Naive thymus-derived CD4-positive, alpha-beta T cell (primary cell): Measurements from ENCODE around the gene DPP6. TPM values are rescaled to one million over a fixed set of nuclear protein-coding genes. Genes with fewer than 3 reads are reported as not detected.

ENCODE experiments used
- ATAC-seq: fragments of 150-1000 bp; cut with Tn5 transposase; 2 replicates; pipeline ENCODE4 v1.10.0; 2021; ENCODE audit warnings: mild to moderate bottlenecking, moderate library complexity
- CTCF ChIA-PET: fragments of 350-600 bp; sonication (Branson Sonifier 250); formaldehyde crosslinking; loops from one replicate; lab custom pipeline; 2021; ENCODE audit warnings: antibody characterized with exemption; lab: Charles Lee
- POLR2A ChIA-PET: fragments of 350-600 bp; sonication (Branson Sonifier 250); formaldehyde crosslinking; loops from one replicate; lab custom pipeline; 2021; ENCODE audit warnings: antibody characterized with exemption, inconsistent platforms; lab: Charles Lee
- DNase-seq, 9 donors: peaks; one replicate each; pipeline versions ENCODE4 v3.0.0 to v3.0.0-alpha.2; 2020 to 2022; ENCODE audit warnings: mixed read lengths in 1 of 9
- H3K27ac ChIP-seq: one replicate; pipeline ENCODE4 v1.7.0; 2013; ENCODE audit warnings: mild to moderate bottlenecking, low read depth, low read length, moderate library complexity
- H3K27me3 ChIP-seq, 2 donors: one replicate each; pipeline ENCODE4 v1.7.0; 2013; ENCODE audit warnings: low read length in 2 of 2, mild to moderate bottlenecking in 2 of 2, moderate library complexity in 2 of 2; ENCODE audit not compliant: control insufficient read depth in 2 of 2, insufficient read depth in 2 of 2
- H3K36me3 ChIP-seq, 3 experiments: 1 replicate in 2 of 3; 2 replicates in 1 of 3; pipeline ENCODE4 v1.7.0; 2013; ENCODE audit warnings: low read length in 3 of 3, mild to moderate bottlenecking in 3 of 3, moderate library complexity in 1 of 3; ENCODE audit not compliant: insufficient read depth in 3 of 3, control insufficient read depth in 2 of 3
- H3K4me1 ChIP-seq, 2 donors: one replicate each; pipeline ENCODE4 v1.7.0; 2013; ENCODE audit warnings: low read length in 2 of 2, mild to moderate bottlenecking in 2 of 2, moderate library complexity in 1 of 2; ENCODE audit not compliant: control insufficient read depth in 2 of 2, insufficient read depth in 2 of 2
- H3K4me3 ChIP-seq: 2 replicates; pipeline ENCODE4 v1.7.0; 2013; ENCODE audit warnings: mild to moderate bottlenecking, low read length
- H3K9me3 ChIP-seq, 3 experiments: 1 replicate in 2 of 3; 2 replicates in 1 of 3; pipeline ENCODE4 v1.7.0; 2013; ENCODE audit warnings: low read length in 3 of 3; ENCODE audit not compliant: control insufficient read depth in 2 of 3
- H3K27ac Mint-ChIP-seq, 9 donors: one replicate each; pipeline ENCODE4 v1.8.0; 2020 to 2022; ENCODE audit warnings: mixed read lengths in 9 of 9, mild to moderate bottlenecking in 8 of 9, moderate library complexity in 5 of 9, inconsistent platforms in 2 of 9
- H3K27me3 Mint-ChIP-seq, 5 donors: one replicate each; pipeline ENCODE4 v1.8.0; 2021 to 2022; ENCODE audit warnings: mixed read lengths in 5 of 5, mild to moderate bottlenecking in 1 of 5
- H3K36me3 Mint-ChIP-seq, 5 donors: one replicate each; pipeline ENCODE4 v1.8.0; 2020 to 2022; ENCODE audit warnings: mixed read lengths in 5 of 5, mild to moderate bottlenecking in 3 of 5, inconsistent platforms in 1 of 5
- H3K4me1 Mint-ChIP-seq, 7 donors: one replicate each; pipeline ENCODE4 v1.8.0; 2020 to 2022; ENCODE audit warnings: mixed read lengths in 7 of 7, mild to moderate bottlenecking in 3 of 7, inconsistent platforms in 1 of 7
- H3K4me3 Mint-ChIP-seq, 10 donors: one replicate each; pipeline ENCODE4 v1.8.0; 2020 to 2022; ENCODE audit warnings: mild to moderate bottlenecking in 10 of 10, mixed read lengths in 10 of 10, moderate library complexity in 6 of 10, inconsistent platforms in 2 of 10
- H3K9me3 Mint-ChIP-seq, 11 donors: one replicate each; pipeline ENCODE4 v1.8.0; 2020 to 2022; ENCODE audit warnings: mixed read lengths in 11 of 11, mild to moderate bottlenecking in 4 of 11, inconsistent platforms in 1 of 11, moderate library complexity in 1 of 11
- intact Hi-C, 2 donors: fragments of 100-400 bp; cut with micrococcal nuclease; formaldehyde crosslinking; loops; one replicate each; pipeline ENCODE4 v1.15.1; 2023
- polyA plus RNA-seq, 2 donors: library from polyadenylated mRNA; unstranded; fragments of 300-500 nt; fragmentation: Illumina TruSeq; gene quantifications; one replicate each; pipeline ENCODE4 v1.2.3, GENCODE V29; 2021
- total RNA-seq, 6 experiments: library from RNA in 5 of 6; stranded (reverse) in 5 of 6; gene quantifications; 1 replicate in 5 of 6; 2 replicates in 1 of 6; pipeline ENCODE4 v1.2.3 and lab custom pipeline; 2021 to 2026

The DPP6 gene
- total and polyA plus RNA-seq, 7 experiments from 2014 or later, result not detected

DNA sequence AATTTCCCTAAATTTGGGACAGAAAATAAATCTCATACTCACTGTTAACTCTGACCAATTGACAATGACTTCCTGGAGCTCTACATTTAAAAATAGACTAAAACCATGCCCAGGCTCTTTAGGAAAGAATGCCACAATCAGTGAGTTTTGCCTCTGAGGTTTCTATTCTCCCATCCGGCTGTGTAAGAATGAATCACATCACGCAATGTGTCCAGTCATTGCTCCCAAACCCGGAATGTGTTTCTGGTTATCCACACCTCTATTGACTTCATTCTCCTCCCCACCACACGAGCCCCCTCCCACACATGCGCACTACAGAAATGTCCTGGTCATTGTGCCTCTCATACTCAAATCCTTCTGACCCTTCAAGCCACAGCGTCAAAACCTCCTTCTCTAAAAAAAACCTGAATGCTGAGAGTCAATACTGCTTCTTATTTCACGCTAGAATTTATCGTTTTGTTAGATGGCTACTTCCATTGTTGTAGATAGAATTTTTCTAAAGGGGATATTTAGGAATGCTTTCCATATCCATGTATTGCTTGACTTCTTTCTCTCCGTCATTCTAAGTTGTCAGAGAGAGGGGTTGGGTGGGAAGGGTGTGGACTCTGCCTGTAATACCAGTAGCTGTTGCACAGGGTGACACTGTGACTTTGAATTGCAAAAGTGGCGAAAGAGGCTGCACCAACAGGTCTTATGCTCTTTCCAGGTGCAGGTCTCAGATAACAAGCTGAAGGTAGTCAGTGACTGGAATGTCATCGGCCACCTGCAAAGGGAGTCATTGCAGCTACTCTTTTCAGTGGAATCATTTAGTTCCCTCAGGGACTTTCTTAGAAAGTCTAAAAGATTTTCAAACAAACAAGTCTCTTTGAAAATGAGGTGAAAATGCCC is 594.2 kb downstream of the DPP6 start:
- ChIA-PET POLR2A (no interaction called here), CTCF (no interaction called here)
- peaks cover 0 to 6% (median 0%) of the 10 kb centered on the region in 3 experiments for H3K9me3 ChIP-seq
- no peaks in the 10 kb centered on the region for H3K36me3 Mint-ChIP-seq
- ATAC-seq (no peak), DNase-seq (no peak)
- no peaks in the 10 kb centered on the region for H3K27me3 ChIP-seq
- intact Hi-C loops, result no loop called here
- H3K4me1 ChIP-seq, result no peaks in the 10 kb centered on the region
- no peak overlapping the region for H3K27ac Mint-ChIP-seq
- H3K4me3 Mint-ChIP-seq, result no peak overlapping the region
- no peaks in the 10 kb centered on the region for H3K36me3 ChIP-seq
- H3K9me3 Mint-ChIP-seq, result peaks cover 0 to 22% (median 11%) of the 10 kb centered on the region in 11 donors
- no peaks in the 10 kb centered on the region for H3K4me1 Mint-ChIP-seq
- no peak overlapping the region for H3K27ac ChIP-seq
- H3K4me3 ChIP-seq, result no peak overlapping the region
- H3K27me3 Mint-ChIP-seq, result no peaks in the 10 kb centered on the region

DNA sequence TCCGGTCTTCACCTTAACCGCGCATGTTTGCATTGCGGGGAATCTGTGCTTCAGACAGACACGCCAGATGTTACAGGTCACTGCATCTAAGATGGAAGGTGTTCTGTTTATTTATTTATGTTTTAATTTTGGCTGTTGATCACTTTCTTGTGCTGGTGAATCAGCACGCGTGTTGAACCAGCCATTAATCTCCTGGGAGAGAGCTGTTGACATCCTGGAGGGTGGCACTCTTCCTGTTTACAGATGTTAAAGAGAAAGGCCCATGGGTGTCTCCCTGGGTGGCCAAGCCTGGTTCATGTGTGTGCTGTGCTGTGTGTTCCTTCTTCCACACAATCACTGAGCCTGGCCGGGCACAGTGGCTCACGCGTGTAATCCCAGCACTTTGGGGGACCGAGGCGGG is 595.4 kb downstream of the DPP6 start:
- no peaks in the 10 kb centered on the region for H3K36me3 Mint-ChIP-seq
- CTCF ChIA-PET, result no interaction called here
- H3K27me3 Mint-ChIP-seq, result no peaks in the 10 kb centered on the region
- Histone ChIP-seq H3K36me3 (no peaks in the 10 kb centered on the region), H3K4me1 (no peaks in the 10 kb centered on the region), H3K27me3 (no peaks in the 10 kb centered on the region), H3K9me3 (peaks cover 0 to 6% (median 0%) of the 10 kb centered on the region in 3 experiments), H3K27ac (no peak overlapping the region), H3K4me3 (no peak overlapping the region)
- POLR2A ChIA-PET, result no interaction called here
- DNase-seq, result no peak
- H3K4me3 Mint-ChIP-seq, result no peak overlapping the region
- no peak for ATAC-seq
- H3K9me3 Mint-ChIP-seq, result peaks cover 0 to 27% (median 11%) of the 10 kb centered on the region in 11 donors
- intact Hi-C loops, result no loop called here
- H3K27ac Mint-ChIP-seq, result no peak overlapping the region
- H3K4me1 Mint-ChIP-seq, result no peaks in the 10 kb centered on the region

DNA sequence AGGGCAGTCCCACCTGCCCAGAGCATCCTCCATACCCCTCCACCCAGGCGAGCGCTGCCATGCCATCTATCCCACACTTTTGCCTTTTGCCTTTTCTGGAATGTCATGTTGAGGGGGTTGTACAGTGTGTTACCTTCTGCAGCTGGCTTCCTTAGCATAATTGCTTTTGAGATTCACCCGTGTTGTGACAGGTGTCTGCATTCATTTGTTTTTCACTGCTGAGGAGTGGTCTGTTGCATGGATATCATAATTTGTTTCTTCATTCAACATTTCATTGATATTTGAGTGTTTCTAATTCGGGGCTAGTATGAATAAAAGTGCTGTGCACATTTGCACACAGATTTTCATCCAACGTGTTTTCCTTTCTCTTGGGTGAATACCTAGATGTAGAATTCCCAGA is 596.8 kb downstream of the DPP6 start:
- H3K36me3 ChIP-seq, result no peaks in the 10 kb centered on the region
- H3K4me1 Mint-ChIP-seq, result no peaks in the 10 kb centered on the region
- H3K27me3 Mint-ChIP-seq, result no peaks in the 10 kb centered on the region
- H3K27ac Mint-ChIP-seq, result no peak overlapping the region
- H3K4me1 ChIP-seq, result no peaks in the 10 kb centered on the region
- ChIA-PET CTCF (no interaction called here), POLR2A (no interaction called here)
- H3K27me3 ChIP-seq, result no peaks in the 10 kb centered on the region
- ATAC-seq (no peak), DNase-seq (no peak)
- H3K36me3 Mint-ChIP-seq, result no peaks in the 10 kb centered on the region
- no peak overlapping the region for H3K27ac ChIP-seq
- H3K9me3 Mint-ChIP-seq, result peaks cover 0 to 24% (median 10%) of the 10 kb centered on the region in 11 donors
- H3K4me3 ChIP-seq, result no peak overlapping the region
- peaks cover 0 to 6% (median 0%) of the 10 kb centered on the region in 3 experiments for H3K9me3 ChIP-seq
- no peak overlapping the region for H3K4me3 Mint-ChIP-seq
- intact Hi-C loops, result no loop called here

DNA sequence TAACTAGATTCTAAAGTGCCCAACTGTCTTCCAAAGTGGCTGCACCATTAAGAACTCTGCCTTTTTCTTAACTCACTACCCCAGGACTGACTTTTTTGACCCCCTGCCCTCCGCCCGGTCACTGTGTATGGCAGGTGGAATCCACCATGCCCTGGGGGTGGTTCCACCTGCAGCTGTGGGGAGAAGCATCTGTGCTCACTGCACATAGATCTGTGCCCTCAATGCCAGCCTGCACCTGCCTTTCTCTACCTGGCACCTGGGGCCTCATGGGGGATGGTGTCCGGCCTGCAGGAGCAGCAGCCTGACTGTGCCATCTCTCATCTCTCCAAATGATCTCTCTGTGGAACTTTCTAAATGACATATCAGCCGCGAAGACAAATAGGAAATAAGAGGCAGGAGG is 597.2 kb downstream of the DPP6 start:
- intact Hi-C loops, result no loop called here

DNA sequence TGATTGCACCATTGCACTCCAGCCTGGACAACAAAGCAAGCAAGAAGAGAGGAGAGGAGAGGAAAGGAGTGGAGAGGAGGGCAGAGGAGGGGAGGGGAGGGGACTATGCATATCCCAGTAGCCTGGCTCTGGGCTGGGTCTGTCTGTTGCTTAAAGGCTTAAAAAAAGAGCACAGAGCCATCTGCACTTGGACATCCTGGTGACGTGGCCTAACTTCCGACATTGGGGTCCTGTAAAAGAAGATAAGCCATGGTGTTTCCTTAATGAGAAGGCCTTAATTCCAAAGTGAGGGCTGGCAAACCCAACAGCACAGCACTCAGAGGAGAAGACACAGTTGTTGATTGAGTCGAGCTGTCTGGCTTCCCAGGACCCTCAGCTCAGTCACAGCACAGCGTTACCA is 598.1 kb downstream of the DPP6 start:
- Histone ChIP-seq H3K27me3 (no peaks in the 10 kb centered on the region), H3K4me1 (no peaks in the 10 kb centered on the region), H3K36me3 (no peaks in the 10 kb centered on the region), H3K9me3 (peaks cover 0 to 6% (median 0%) of the 10 kb centered on the region in 3 experiments), H3K27ac (no peak overlapping the region), H3K4me3 (no peak overlapping the region)
- Mint-ChIP-seq H3K27ac (no peak overlapping the region), H3K36me3 (no peaks in the 10 kb centered on the region), H3K9me3 (peaks cover 0 to 27% (median 10%) of the 10 kb centered on the region in 11 donors), H3K4me3 (no peak overlapping the region), H3K27me3 (no peaks in the 10 kb centered on the region), H3K4me1 (no peaks in the 10 kb centered on the region)
- no peak for ATAC-seq
- POLR2A ChIA-PET, result no interaction called here
- CTCF ChIA-PET, result no interaction called here
- intact Hi-C loops, result no loop called here
- no peak for DNase-seq

More for the DNA sequence above, 597.2 kb downstream of the DPP6 start:
- POLR2A ChIA-PET, result no interaction called here
- no peaks in the 10 kb centered on the region for H3K36me3 ChIP-seq
- peaks cover 0 to 6% (median 0%) of the 10 kb centered on the region in 3 experiments for H3K9me3 ChIP-seq
- H3K4me1 ChIP-seq, result no peaks in the 10 kb centered on the region
- no peak for ATAC-seq
- no peak overlapping the region for H3K4me3 Mint-ChIP-seq
- no peak overlapping the region for H3K4me3 ChIP-seq
- H3K36me3 Mint-ChIP-seq, result no peaks in the 10 kb centered on the region
- H3K27ac ChIP-seq, result no peak overlapping the region
- DNase-seq, result no peak
- no peaks in the 10 kb centered on the region for H3K4me1 Mint-ChIP-seq
- H3K27me3 ChIP-seq, result no peaks in the 10 kb centered on the region
- H3K9me3 Mint-ChIP-seq, result peaks cover 0 to 24% (median 10%) of the 10 kb centered on the region in 11 donors
- no peaks in the 10 kb centered on the region for H3K27me3 Mint-ChIP-seq
- H3K27ac Mint-ChIP-seq, result no peak overlapping the region
- CTCF ChIA-PET, result no interaction called here

DNA sequence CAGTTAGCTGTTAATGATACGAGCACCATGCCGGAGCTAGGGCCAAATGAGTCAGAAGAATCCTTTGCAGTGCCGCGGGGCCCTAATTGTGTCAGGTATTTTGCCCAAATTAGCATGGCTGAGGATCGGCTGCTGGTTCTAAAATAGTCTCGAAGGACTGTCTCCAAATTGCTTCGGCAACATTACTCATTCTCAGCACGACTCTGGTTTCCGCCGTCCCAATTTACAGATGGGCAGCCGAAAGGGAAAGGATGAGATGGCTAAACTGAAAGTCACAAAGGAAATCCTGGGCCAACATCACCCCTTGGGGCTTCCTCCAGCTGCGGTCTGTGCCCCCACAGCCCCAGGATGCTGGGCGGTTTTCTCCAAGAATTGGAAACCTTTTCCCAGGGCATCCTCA is 599.3 kb downstream of the DPP6 start:
- H3K27me3 ChIP-seq, result no peaks in the 10 kb centered on the region
- CTCF ChIA-PET, result no interaction called here
- Mint-ChIP-seq H3K4me3 (no peak overlapping the region), H3K4me1 (no peaks in the 10 kb centered on the region), H3K36me3 (peaks cover 0 to 2% (median 0%) of the 10 kb centered on the region in 5 donors), H3K9me3 (peaks cover 0 to 21% (median 10%) of the 10 kb centered on the region in 11 donors), H3K27ac (no peak overlapping the region), H3K27me3 (no peaks in the 10 kb centered on the region)
- intact Hi-C loops, result no loop called here
- POLR2A ChIA-PET, result no interaction called here
- no peaks in the 10 kb centered on the region for H3K36me3 ChIP-seq
- H3K4me1 ChIP-seq, result no peaks in the 10 kb centered on the region
- H3K9me3 ChIP-seq, result peaks cover 0 to 7% (median 0%) of the 10 kb centered on the region in 3 experiments
- no peak for DNase-seq
- no peak overlapping the region for H3K27ac ChIP-seq
- H3K4me3 ChIP-seq, result no peak overlapping the region
- no peak for ATAC-seq

DNA sequence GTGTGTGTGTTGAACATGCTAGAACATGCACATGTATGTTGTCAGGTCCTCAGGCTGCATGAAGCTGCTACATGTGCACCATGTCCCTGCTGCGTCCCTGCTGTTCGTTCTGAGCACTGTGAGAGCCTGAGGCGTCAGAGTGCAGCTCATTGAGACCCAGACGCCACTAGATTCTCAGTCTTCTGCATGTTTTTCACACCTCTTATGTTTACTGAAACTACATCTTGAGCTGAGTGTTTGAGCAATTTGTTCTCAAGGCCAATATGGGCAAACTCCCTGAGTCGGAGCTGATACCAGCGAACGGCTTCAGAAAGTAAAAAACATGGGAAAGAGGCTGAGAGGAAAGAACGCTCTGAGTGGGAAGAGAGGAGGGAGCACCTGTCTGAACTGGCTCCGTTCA is 600.4 kb downstream of the DPP6 start:
- ATAC-seq, result no peak
- no peak overlapping the region for H3K27ac ChIP-seq
- POLR2A ChIA-PET, result no interaction called here
- no peak for DNase-seq
- Mint-ChIP-seq H3K27ac (no peak overlapping the region), H3K36me3 (peaks cover 0 to 2% (median 0%) of the 10 kb centered on the region in 5 donors), H3K4me3 (no peak overlapping the region), H3K9me3 (peaks cover 0 to 20% (median 11%) of the 10 kb centered on the region in 11 donors), H3K4me1 (no peaks in the 10 kb centered on the region), H3K27me3 (no peaks in the 10 kb centered on the region)
- no peaks in the 10 kb centered on the region for H3K36me3 ChIP-seq
- H3K4me3 ChIP-seq, result no peak overlapping the region
- no peaks in the 10 kb centered on the region for H3K4me1 ChIP-seq
- CTCF ChIA-PET, result interaction anchor here (0.6 kb wide), 1 partner anchor 17 kb away, joined by 3 read pairs; no protein-coding TSS in a partner anchor
- H3K9me3 ChIP-seq, result peaks cover 0 to 10% (median 0%) of the 10 kb centered on the region in 3 experiments
- intact Hi-C loops, result no loop called here
- H3K27me3 ChIP-seq, result no peaks in the 10 kb centered on the region
